Fibroblast of peridontal ligament (primary cell): ENCODE measurements around the gene NCOA7.
A peak's percentile ranks its signal among the peaks of the same experiment; 100 is the strongest.
"Not testable (repeated sequence)": the region's sequence is repeated elsewhere in the genome, so short reads cannot be mapped to it uniquely, and the experiment has no call there.

Experiments used
- DNase-seq: peaks from one replicate; pipeline ENCODE4 v3.0.0-alpha.2; 2010; ENCODE audit errors: extremely low read depth

Gene NCOA7

GRCh38 chr6:125918681-125919566 is 128.2 kb downstream of the NCOA7 start:
- DNase-seq, result peak; percentile 94

DNA sequence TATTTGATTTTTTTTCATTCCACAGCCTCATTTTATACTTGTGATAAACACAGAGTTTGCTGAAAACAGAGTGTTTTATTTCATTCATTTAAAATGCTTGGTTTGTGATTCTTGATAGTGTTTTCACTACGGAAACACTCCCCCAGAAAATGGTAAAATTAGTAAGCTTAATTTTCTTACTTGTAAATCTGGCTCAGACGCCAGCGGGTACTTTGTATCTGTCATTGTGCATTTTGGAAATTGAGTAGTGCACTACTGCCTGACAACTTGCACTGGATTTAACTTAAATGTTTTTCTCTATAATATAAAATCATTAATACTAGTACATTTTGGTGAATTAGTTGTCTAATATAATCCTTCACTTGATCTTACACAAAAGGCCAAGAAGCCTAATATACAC is 128.9 kb downstream of the NCOA7 start:
- DNase-seq, result no peak

GRCh38 chr6:125922322-125922860 is 131.6 kb downstream of the NCOA7 start:
- DNase-seq, result no peak

- no peak for DNase-seq
Measured at GRCh38 chr6:125923366-125923877, 132.7 kb downstream of the NCOA7 start.

DNA sequence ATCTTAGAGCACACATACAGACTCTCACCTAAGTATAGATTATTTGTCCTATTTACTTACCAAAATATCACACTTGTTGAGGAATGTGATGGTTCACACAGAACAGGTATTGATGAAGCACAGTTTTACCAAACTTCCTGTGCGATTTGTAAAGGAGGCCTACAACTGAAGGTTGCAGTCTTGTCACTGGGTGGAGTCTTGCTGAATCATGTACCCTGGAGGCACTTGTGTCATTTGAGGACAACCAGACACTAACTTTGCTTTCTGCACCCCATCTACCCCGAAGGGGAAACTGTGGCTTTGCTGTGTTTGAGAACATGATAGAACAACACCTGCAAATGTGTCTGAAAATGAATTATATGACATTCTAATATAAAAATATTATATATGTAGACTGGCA is 133.4 kb downstream of the NCOA7 start:
- DNase-seq, result no peak

GRCh38 chr6:125924697-125925358 is 134.1 kb downstream of the NCOA7 start:
- DNase-seq, result no peak

GRCh38 chr6:125926711-125927110 is 136.0 kb downstream of the NCOA7 start:
- no peak for DNase-seq

DNA sequence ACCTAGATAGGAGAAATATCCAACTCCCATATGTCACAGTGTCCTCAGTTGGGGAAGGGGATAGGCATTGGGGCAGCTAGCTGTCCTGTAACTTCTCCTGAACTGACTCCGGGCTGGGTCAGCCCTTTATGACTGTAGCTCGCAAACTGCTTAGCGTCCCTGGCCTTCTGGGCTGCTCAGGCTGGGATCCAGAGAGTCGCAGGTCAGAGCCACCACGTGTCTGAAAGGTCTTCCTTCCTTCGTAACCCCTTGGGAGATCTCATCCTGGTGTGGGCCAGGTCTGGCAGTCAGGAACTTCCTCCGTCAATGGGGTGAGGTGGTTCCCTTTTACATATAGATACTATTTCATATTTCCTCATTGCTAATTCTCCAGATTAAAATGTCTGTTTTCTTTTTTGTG is 137.0 kb downstream of the NCOA7 start:
- no peak for DNase-seq

- peak; percentile 87 for DNase-seq
Measured at GRCh38 chr6:125930765-125931418, 140.1 kb downstream of the NCOA7 start.

GRCh38 chr6:125931733-125932450 is 141.1 kb downstream of the NCOA7 start:
- no peak for DNase-seq

GRCh38 chr6:125932451-125932795 is 141.7 kb downstream of the NCOA7 start:
- DNase-seq, result no peak

DNA sequence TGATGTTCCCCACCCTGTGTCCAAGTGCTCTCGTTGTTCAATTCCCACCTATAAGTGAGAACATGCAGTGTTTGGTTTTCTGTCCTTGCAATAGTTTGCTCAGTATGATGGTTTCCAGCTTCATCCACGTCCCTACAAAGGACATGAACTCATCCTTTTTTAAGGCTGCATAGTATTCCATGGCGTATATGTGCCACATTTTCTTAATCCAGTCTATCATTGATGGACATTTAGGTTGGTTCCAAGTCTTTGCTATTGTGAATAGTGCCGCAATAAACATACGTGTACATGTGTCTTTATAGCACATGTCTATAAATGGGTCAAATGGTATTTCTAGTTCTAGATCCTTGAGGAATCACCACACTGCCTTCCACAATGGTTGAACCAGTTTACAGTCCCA is 144.8 kb downstream of the NCOA7 start:
- DNase-seq, result not testable (repeated sequence)

DNA sequence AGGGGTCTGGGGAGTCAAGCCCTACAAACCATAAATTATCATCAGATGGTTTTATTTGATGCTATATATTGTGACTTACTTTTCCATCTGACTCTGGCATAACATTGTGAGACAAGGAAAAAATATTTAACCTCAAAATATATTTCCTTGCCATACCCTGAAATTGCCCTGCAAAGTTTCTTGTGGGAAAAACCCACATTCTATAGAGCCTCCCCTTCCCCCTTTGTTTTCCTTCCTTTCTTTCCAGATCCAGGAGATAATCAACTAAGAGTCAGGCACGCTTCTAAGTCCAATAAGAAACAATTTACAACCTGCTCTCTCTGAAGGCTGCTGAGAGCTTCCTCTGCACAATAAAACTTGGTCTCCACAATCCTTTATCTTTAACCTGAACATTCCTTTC is 148.3 kb downstream of the NCOA7 start:
- DNase-seq, result no peak

- DNase-seq, result no peak
Measured at GRCh38 chr6:125939791-125940190, 149.0 kb downstream of the NCOA7 start.

- DNase-seq, result peak; percentile 51
Measured at GRCh38 chr6:125940247-125941041, 149.7 kb downstream of the NCOA7 start.

DNA sequence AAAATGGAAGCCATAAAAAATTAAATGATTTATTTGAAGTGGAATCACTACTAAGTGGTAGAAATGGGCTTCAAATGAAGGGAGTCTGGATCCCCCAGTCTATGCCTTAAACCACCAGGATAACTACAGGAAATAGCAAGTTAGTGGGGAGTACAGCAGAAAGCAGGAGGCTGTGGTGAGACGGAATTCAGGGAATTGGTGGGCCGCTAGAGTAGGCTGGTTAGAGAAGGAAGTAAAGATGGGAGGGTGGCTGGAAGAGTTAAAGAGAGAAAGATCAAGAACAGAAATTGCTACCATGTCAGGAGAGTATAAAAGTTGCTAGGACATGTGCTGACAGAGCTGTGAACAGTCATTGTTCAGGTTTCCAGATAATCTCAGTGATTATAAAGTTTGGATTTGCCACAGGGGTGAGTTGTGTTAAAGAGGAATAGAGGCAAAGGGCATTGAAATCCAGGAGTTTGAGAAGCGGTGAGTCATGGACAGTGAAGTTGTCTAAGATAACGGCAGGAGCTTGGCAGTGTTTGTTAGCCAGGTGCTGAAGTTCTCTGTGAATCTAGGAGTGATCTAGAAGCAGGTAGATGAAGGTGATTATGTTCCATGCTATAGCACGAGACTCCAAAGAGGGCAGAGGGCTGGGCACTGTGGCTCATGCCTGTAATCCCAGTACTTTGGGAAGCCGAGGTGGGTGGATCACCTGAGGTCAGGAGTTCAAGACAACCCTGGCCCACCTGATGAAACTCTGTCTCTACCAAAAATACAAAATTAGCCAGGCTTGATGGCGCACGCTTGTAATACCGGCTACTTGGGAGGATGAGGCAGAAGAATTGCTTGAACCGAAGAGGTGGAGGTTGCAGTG is 152.1 kb downstream of the NCOA7 start:
- DNase-seq, result no peak

- DNase-seq, result no peak
Measured at GRCh38 chr6:125943528-125944433, 153.0 kb downstream of the NCOA7 start.

GRCh38 chr6:125944434-125944816 is 153.7 kb downstream of the NCOA7 start:
- peak; percentile 89 for DNase-seq

DNA sequence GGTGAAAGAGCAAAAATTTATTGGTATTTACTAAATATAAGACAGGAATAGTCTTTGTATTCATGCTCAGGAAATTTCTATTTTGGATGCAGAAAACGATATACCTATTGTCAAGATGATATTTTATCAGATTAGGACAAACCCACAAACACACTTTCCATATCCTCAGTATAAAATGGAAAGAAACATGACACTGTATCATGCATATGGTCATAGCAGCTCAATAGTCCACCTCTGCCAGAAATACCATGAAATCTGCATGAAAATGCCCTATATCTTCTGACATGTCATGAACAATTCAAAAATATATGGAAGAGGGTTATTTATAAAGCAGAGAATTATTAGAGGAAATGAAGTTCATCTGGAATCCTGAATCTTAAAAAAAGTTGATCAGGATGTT is 154.1 kb downstream of the NCOA7 start:
- no peak for DNase-seq
